ENCODE results near the gene MT1G.

GRCh38 chr16:56700631-56701030 is 32.8 kb upstream of the MT1G start:
- TF ChIP-seq, protein P1, sequence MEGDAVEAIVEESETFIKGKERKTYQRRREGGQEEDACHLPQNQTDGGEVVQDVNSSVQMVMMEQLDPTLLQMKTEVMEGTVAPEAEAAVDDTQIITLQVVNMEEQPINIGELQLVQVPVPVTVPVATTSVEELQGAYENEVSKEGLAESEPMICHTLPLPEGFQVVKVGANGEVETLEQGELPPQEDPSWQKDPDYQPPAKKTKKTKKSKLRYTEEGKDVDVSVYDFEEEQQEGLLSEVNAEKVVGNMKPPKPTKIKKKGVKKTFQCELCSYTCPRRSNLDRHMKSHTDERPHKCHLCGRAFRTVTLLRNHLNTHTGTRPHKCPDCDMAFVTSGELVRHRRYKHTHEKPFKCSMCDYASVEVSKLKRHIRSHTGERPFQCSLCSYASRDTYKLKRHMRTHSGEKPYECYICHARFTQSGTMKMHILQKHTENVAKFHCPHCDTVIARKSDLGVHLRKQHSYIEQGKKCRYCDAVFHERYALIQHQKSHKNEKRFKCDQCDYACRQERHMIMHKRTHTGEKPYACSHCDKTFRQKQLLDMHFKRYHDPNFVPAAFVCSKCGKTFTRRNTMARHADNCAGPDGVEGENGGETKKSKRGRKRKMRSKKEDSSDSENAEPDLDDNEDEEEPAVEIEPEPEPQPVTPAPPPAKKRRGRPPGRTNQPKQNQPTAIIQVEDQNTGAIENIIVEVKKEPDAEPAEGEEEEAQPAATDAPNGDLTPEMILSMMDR (IDR thresholded peaks at IDR 0.05; ENCODE audit: low read depth, low read length, poor library complexity, severe bottlenecking), result no peak
- no peak for TF ChIP-seq EZH2phosphoT487 (IDR thresholded peaks at IDR 0.05; ENCODE audit: borderline replicate concordance, low read length)
